ENCODE data around the gene CCDC196. TPM values are rescaled to one million over a fixed set of nuclear protein-coding genes. Genes with fewer than 3 reads are reported as not detected.
A peak's percentile ranks its signal among the peaks of the same experiment; 100 is the strongest.
"Not testable (repeated sequence)": the region's sequence is repeated elsewhere in the genome, so short reads cannot be mapped to it uniquely, and the experiment has no call there.

The CCDC196 gene
- total and polyA plus RNA-seq, 2 donors, result not detected

GRCh38 chr14:66477567-66477966 is 8.6 kb upstream of the CCDC196 start:
- Histone ChIP-seq H3K4me1 (ENCODE audit: insufficient read depth) (no peaks in the 10 kb centered on the region), H3K27ac (ENCODE audit: low read depth) (no peak overlapping the region), H3K36me3 (ENCODE audit: insufficient read depth) (no peaks in the 10 kb centered on the region), H3K4me3 (ENCODE audit: low read depth, low read length) (no peak overlapping the region)
- DNase-seq (ENCODE audit: extremely low spot score), result no peak

DNA sequence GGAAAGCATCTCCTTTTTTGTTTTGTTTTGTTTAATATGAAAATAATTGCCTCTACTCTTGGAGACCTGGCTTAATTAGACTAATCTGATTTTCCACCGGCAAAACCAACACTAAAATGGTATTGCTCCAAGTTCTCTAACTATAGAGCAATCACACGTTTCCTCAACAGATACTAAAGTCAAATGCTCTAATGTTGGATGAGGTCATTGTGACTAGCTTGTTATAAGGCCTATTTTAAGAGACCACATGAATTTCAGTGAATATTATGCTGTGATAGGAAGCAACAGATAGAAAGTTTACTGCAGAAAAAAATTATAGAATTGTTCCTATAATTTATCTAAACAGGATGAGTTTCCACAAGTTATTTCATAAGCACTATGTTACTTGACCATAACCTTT is 3.3 kb upstream of the CCDC196 start:
- Histone ChIP-seq H3K4me3 (ENCODE audit: low read depth, low read length) (no peak overlapping the region), H3K4me1 (ENCODE audit: insufficient read depth) (no peaks in the 10 kb centered on the region), H3K27ac (ENCODE audit: low read depth) (no peak overlapping the region), H3K36me3 (ENCODE audit: insufficient read depth) (no peaks in the 10 kb centered on the region)
- WGBS, result 73% methylated on average over 2 of the region's 2 CpGs
- DNase-seq (ENCODE audit: extremely low spot score), result no peak

DNA sequence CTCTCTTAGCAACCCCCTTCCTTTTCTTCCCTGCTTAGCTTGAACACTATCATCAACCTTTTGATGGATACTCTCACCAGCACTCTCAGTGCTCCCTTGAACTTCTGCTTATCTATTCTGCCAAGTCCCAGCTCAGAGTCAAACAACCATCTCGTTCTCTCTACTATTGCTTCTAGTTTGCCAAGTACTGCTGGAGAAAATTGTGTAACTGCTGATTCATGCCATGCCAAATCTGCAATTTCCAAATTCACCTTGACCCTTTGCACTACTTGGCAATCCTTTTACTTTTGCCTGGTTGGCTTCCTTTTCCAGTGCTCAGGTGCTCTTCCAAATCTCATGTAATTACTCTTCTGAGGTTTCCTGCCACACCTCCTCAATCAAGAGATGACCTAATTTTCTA is 2.8 kb upstream of the CCDC196 start:
- Histone ChIP-seq H3K36me3 (ENCODE audit: insufficient read depth) (no peaks in the 10 kb centered on the region), H3K4me3 (ENCODE audit: low read depth, low read length) (no peak overlapping the region), H3K27ac (ENCODE audit: low read depth) (no peak overlapping the region), H3K4me1 (ENCODE audit: insufficient read depth) (no peaks in the 10 kb centered on the region)
- 37% methylated on average over 1 of the region's 1 CpG for WGBS
- DNase-seq (ENCODE audit: extremely low spot score), result no peak

DNA sequence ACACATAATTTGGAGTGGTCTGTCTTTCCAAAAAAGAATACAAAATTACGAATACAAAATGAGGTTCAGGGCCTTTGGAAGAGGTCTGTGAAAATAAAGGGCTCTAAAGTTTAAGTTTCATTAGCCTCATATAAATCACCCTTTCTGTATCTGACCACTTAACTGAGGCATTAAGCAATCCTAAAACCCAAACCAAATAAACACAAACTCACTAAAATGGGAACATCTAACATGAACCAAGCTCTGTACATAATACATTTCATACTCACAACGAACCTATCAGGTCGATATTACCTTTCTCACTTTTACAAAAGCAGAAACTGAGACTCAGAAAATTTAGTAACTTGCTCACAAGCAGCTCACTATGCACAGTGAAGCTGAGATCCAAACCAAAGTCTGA is 1.1 kb upstream of the CCDC196 start:
- no peak overlapping the region for H3K4me3 ChIP-seq (ENCODE audit: low read depth, low read length)
- DNase-seq (ENCODE audit: extremely low spot score), result no peak
- H3K27ac ChIP-seq (ENCODE audit: low read depth), result no peak overlapping the region
- H3K36me3 ChIP-seq (ENCODE audit: insufficient read depth), result no peaks in the 10 kb centered on the region
- WGBS, result 62% methylated on average over 3 of the region's 3 CpGs
- H3K4me1 ChIP-seq (ENCODE audit: insufficient read depth), result no peaks in the 10 kb centered on the region

DNA sequence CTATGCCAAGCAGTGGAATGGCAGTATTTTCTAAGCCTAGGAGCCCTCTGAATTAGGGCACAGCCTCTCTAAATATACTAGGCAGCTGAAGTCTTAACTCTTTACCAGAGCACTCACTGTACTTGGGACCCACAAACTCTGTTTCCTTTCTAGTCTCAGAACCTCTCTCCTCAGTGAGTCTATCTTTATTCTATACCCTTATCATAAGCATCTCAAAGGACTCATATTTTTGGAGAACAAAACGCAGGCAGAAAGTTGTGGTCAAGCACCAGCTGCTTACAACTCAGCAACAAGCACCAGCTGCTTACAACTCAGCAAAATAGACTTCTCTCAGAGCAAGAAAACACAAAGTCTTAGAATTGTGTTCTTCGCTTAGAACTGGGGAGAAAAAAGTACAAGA is 993 bp downstream of the CCDC196 start:
- no peaks in the 10 kb centered on the region for H3K4me1 ChIP-seq (ENCODE audit: insufficient read depth)
- H3K27ac ChIP-seq (ENCODE audit: low read depth), result no peak overlapping the region
- no peak overlapping the region for H3K4me3 ChIP-seq (ENCODE audit: low read depth, low read length)
- H3K36me3 ChIP-seq (ENCODE audit: insufficient read depth), result no peaks in the 10 kb centered on the region
- WGBS, result 64% methylated on average over 2 of the region's 2 CpGs
- no peak for DNase-seq (ENCODE audit: extremely low spot score)

DNA sequence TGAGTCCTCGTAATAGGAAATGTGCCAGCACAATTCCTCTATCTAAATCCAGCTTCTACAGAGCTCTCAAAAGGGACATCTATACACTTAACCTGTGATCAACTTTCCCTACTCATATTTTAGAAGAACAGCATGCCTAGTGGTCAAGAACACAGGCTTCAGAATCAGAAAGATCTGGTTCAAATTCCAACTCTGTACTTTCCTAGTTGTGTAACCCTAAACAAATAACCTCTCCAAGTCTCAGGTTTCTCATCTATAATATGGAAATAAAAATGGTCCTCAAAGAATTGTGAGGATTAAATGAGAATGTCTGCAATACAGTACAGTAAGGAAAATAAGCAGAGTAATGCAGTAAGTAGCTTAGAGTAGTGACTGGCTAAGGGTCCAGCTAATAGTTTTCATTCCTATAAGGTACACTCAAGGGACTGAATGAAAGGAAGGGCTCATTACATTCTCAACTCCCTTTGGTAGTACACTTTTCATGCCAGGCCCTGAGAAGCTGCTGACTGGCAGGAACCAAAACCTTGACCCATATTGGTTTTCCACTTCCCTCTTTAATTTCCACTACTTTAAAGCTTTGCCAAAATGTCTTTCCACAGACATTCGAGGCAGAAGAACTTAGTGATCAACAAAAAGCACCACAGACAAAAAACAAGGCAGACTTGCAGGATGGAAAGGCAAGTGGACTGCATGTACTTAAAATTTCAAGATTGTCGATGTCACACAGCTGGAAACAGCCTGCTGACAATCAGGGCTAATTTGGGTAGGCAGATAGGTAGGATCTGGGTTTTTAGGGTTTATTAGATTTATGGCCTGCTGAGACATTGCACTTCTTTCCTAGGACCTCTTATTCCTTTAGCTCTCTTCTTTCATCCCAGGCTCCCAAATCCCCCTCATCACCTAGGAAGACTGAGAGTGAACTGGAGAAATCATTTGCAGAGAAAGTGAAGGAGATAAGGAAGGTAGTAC is 4.3 kb downstream of the CCDC196 start:
- Histone ChIP-seq H3K36me3 (ENCODE audit: insufficient read depth) (no peaks in the 10 kb centered on the region), H3K27ac (ENCODE audit: low read depth) (no peak overlapping the region), H3K4me1 (ENCODE audit: insufficient read depth) (no peaks in the 10 kb centered on the region), H3K4me3 (ENCODE audit: low read depth, low read length) (no peak overlapping the region)
- DNase-seq (ENCODE audit: extremely low spot score), result no peak
- WGBS, result 71% methylated on average over 3 of the region's 3 CpGs

DNA sequence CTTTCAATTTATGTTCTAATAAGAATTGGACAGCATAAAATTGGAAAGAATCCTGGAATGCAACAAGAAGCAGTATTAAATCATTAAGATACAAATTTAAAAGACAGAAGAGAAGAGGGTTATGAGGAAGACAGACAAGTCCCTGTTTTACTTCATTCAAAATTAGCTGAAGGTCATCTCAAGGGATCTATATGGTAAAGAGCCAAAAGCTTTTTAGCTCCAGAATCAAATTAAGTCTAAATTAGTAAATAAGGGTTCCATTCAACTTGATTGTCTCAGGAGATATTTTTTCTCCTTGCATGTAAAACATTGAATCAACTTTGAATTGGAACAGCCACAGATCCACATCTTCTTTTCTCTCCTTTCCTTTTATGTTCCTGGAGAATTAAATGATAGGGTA is 7.6 kb downstream of the CCDC196 start:
- DNase-seq (ENCODE audit: extremely low spot score), result no peak
- no peak overlapping the region for H3K4me3 ChIP-seq (ENCODE audit: low read depth, low read length)
- no peak overlapping the region for H3K27ac ChIP-seq (ENCODE audit: low read depth)
- H3K4me1 ChIP-seq (ENCODE audit: insufficient read depth), result no peaks in the 10 kb centered on the region
- no peaks in the 10 kb centered on the region for H3K36me3 ChIP-seq (ENCODE audit: insufficient read depth)

DNA sequence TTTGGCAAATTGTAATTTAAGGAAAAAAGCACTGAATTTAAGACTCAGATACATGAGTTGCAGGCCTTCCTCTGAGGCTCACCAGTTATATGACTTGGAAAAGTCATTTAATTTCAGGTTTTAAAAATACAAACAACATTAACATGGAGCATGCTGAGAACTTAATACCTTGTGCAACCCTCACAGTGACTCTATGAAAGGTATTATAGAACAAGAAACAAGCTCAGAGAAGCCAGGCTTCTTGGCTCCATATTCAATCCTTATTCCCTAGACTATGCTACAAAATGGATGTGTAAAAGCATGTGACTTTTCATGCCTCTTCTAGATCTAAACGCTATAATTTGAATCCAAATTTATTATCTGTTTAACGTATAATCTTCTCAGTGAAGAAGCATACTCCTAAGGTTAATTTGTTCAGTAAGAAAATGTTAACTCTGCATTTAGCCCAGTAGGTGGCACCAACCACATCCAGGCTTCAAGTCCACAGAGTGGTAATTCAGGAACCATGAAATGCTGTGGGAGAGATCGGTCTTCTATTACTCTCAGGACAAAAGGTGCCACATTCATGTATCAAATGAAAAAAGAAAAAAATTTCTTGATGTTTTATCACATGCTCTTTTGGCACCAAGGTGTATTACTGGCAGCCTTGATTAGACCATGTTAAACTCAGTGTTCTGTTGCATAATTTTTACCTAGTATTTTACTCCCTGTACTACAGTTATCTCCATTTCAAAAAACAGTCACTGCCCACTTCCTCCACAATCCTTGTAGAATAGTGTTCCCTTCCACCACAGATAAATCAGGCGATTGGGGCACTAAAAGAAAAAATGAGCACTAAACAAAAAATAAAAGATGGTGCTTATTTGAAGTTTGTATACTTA is 9.3 kb downstream of the CCDC196 start:
- peak; percentile 43 for DNase-seq (ENCODE audit: extremely low spot score)
- Histone ChIP-seq H3K4me3 (ENCODE audit: low read depth, low read length) (no peak overlapping the region), H3K27ac (ENCODE audit: low read depth) (no peak overlapping the region), H3K4me1 (ENCODE audit: insufficient read depth) (no peaks in the 10 kb centered on the region), H3K36me3 (ENCODE audit: insufficient read depth) (no peaks in the 10 kb centered on the region)
- 3% methylated on average over 4 of the region's 4 CpGs for WGBS

DNA sequence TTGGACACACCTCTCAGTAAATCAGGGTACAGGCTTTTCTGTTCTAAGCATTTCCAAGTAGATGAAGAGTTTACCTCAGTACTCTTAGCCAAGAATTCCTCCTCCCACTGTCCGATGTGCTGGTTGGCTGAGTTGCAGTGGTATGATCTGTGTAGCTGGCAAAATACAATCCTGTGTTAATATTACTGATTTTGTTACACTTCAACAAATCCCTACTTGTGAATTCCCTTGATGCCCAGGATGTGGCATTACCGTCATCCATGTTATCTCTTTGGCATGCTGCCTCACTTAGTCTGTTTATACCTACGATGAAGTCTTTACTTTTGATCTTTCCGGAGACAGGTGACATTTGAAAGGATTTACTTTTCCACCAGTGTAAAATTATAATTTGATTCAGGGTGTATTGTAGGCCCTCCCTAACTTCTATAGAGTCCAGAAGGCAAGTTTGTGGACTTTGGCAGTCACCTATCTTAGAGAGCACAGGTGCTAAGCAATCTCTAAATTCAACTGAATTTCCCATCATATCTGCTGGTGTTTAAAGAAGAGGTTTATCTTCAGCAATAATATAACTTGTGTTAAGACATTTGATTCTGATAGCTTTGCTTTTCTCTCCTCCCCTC is 10.1 kb downstream of the CCDC196 start:
- H3K27ac ChIP-seq (ENCODE audit: low read depth), result no peak overlapping the region
- no peak overlapping the region for H3K4me3 ChIP-seq (ENCODE audit: low read depth, low read length)
- no peaks in the 10 kb centered on the region for H3K4me1 ChIP-seq (ENCODE audit: insufficient read depth)
- no peak for DNase-seq (ENCODE audit: extremely low spot score)
- 42% methylated on average over 4 of the region's 4 CpGs for WGBS
- H3K36me3 ChIP-seq (ENCODE audit: insufficient read depth), result no peaks in the 10 kb centered on the region

DNA sequence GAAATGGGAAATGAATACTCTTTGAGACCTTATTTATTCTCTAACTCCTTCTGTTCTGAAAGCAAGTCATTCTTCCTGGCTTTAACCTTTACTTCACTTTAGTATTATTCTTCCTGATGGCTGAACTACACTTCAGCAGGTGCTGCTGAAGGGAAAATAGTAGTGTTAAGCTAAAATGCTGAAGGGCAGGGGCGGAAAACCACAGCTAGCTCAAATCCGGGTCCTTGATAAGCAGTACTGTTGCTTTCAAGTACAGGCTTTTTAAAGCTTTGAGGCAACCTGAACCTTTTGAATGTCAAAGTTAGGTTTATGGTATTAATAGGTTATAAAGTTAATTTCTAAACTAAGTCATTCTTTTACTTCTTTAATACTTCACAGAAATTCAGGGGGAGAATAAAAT is 10.7 kb downstream of the CCDC196 start:
- Histone ChIP-seq H3K36me3 (ENCODE audit: insufficient read depth) (no peaks in the 10 kb centered on the region), H3K4me3 (ENCODE audit: low read depth, low read length) (no peak overlapping the region), H3K4me1 (ENCODE audit: insufficient read depth) (no peaks in the 10 kb centered on the region), H3K27ac (ENCODE audit: low read depth) (no peak overlapping the region)
- DNase-seq (ENCODE audit: extremely low spot score), result no peak
- WGBS, result 62% methylated on average over 2 of the region's 2 CpGs

- H3K27ac ChIP-seq (ENCODE audit: low read depth), result no peak overlapping the region
- WGBS, result 60% methylated on average over 3 of the region's 3 CpGs
- H3K4me3 ChIP-seq (ENCODE audit: low read depth, low read length), result no peak overlapping the region
- no peaks in the 10 kb centered on the region for H3K4me1 ChIP-seq (ENCODE audit: insufficient read depth)
- no peak for DNase-seq (ENCODE audit: extremely low spot score)
- H3K36me3 ChIP-seq (ENCODE audit: insufficient read depth), result no peaks in the 10 kb centered on the region
Measured at GRCh38 chr14:66498311-66498710, 12.1 kb downstream of the CCDC196 start.

- H3K4me3 ChIP-seq (ENCODE audit: low read depth, low read length), result no peak overlapping the region
- H3K4me1 ChIP-seq (ENCODE audit: insufficient read depth), result no peaks in the 10 kb centered on the region
- H3K36me3 ChIP-seq (ENCODE audit: insufficient read depth), result no peaks in the 10 kb centered on the region
- 55% methylated on average over 4 of the region's 4 CpGs for WGBS
- H3K27ac ChIP-seq (ENCODE audit: low read depth), result no peak overlapping the region
- no peak for DNase-seq (ENCODE audit: extremely low spot score)
Measured at GRCh38 chr14:66501592-66501991, 15.4 kb downstream of the CCDC196 start.

- H3K36me3 ChIP-seq (ENCODE audit: insufficient read depth); H3K4me3 ChIP-seq (ENCODE audit: low read depth, low read length); H3K27ac ChIP-seq (ENCODE audit: low read depth); H3K4me1 ChIP-seq (ENCODE audit: insufficient read depth); DNase-seq (ENCODE audit: extremely low spot score): not testable (repeated sequence)
- WGBS, result 92% methylated on average over 5 of the region's 5 CpGs
Measured at GRCh38 chr14:66502836-66503235, 16.7 kb downstream of the CCDC196 start.

All from urinary bladder (tissue), 4 donors.